ENCODE data around the gene SURF4.

The SURF4 gene

GRCh38 chr9:133415170-133415569 lies 39.3 kb upstream of the SURF4 start:
- H3K27me3 ChIP-seq (ENCODE audit: control insufficient read depth in 2 of 2, insufficient read depth in 2 of 2, low read length in 2 of 2): no peaks in the 10 kb centered on the region
- H3K9ac ChIP-seq (ENCODE audit: low read depth in 1 of 2, low read length in 2 of 2): no peak overlapping the region
- no peak overlapping the region for H3K27ac ChIP-seq (ENCODE audit: low read depth in 2 of 2, low read length in 2 of 2)
- H3K36me3 ChIP-seq (ENCODE audit: control insufficient read depth in 2 of 2, insufficient read depth in 2 of 2, low read length in 2 of 2): peaks cover 34 to 42% of the 10 kb centered on the region in 2 donors
- no peak overlapping the region for H3K4me3 ChIP-seq (ENCODE audit: low read length in 2 of 2)
- H3K9me3 ChIP-seq (ENCODE audit: control insufficient read depth in 2 of 2, low read length in 2 of 2): no peaks in the 10 kb centered on the region
- H3K4me1 ChIP-seq (ENCODE audit: control insufficient read depth in 2 of 2, insufficient read depth in 2 of 2, low read length in 2 of 2): peaks cover 16 to 17% of the 10 kb centered on the region in 2 donors

- Histone ChIP-seq H3K36me3 (ENCODE audit: control insufficient read depth in 2 of 2, insufficient read depth in 2 of 2, low read length in 2 of 2) (peaks cover 52 to 69% of the 10 kb centered on the region in 2 donors), H3K4me1 (ENCODE audit: control insufficient read depth in 2 of 2, insufficient read depth in 2 of 2, low read length in 2 of 2) (no peaks in the 10 kb centered on the region)
Measured at GRCh38 chr9:133408042-133408441, 32.2 kb upstream of the SURF4 start.

GRCh38 chr9:133406480-133407307 lies 30.8 kb upstream of the SURF4 start:
- Histone ChIP-seq H3K27ac (ENCODE audit: low read depth in 2 of 2, low read length in 2 of 2) (no peak overlapping the region), H3K9me3 (ENCODE audit: control insufficient read depth in 2 of 2, low read length in 2 of 2) (no peaks in the 10 kb centered on the region), H3K4me1 (ENCODE audit: control insufficient read depth in 2 of 2, insufficient read depth in 2 of 2, low read length in 2 of 2) (no peaks in the 10 kb centered on the region), H3K27me3 (ENCODE audit: control insufficient read depth in 2 of 2, insufficient read depth in 2 of 2, low read length in 2 of 2) (no peaks in the 10 kb centered on the region), H3K36me3 (ENCODE audit: control insufficient read depth in 2 of 2, insufficient read depth in 2 of 2, low read length in 2 of 2) (peaks cover 43 to 57% of the 10 kb centered on the region in 2 donors), H3K9ac (ENCODE audit: low read depth in 1 of 2, low read length in 2 of 2) (no peak overlapping the region), H3K4me3 (ENCODE audit: low read length in 2 of 2) (no peak overlapping the region)

More at GRCh38 chr9:133408042-133408441, 32.2 kb upstream of the SURF4 start:
- no peaks in the 10 kb centered on the region for H3K9me3 ChIP-seq (ENCODE audit: control insufficient read depth in 2 of 2, low read length in 2 of 2)
- no peak overlapping the region for H3K4me3 ChIP-seq (ENCODE audit: low read length in 2 of 2)
- no peak overlapping the region for H3K27ac ChIP-seq (ENCODE audit: low read depth in 2 of 2, low read length in 2 of 2)
- no peak overlapping the region for H3K9ac ChIP-seq (ENCODE audit: low read depth in 1 of 2, low read length in 2 of 2)
- no peaks in the 10 kb centered on the region for H3K27me3 ChIP-seq (ENCODE audit: control insufficient read depth in 2 of 2, insufficient read depth in 2 of 2, low read length in 2 of 2)

GRCh38 chr9:133405508-133406438 lies 29.9 kb upstream of the SURF4 start:
- no peak overlapping the region for H3K9ac ChIP-seq (ENCODE audit: low read depth in 1 of 2, low read length in 2 of 2)
- no peak overlapping the region for H3K27ac ChIP-seq (ENCODE audit: low read depth in 2 of 2, low read length in 2 of 2)
- no peaks in the 10 kb centered on the region for H3K27me3 ChIP-seq (ENCODE audit: control insufficient read depth in 2 of 2, insufficient read depth in 2 of 2, low read length in 2 of 2)
- H3K36me3 ChIP-seq (ENCODE audit: control insufficient read depth in 2 of 2, insufficient read depth in 2 of 2, low read length in 2 of 2): peaks cover 39 to 49% of the 10 kb centered on the region in 2 donors
- no peak overlapping the region for H3K4me3 ChIP-seq (ENCODE audit: low read length in 2 of 2)
- no peaks in the 10 kb centered on the region for H3K4me1 ChIP-seq (ENCODE audit: control insufficient read depth in 2 of 2, insufficient read depth in 2 of 2, low read length in 2 of 2)
- H3K9me3 ChIP-seq (ENCODE audit: control insufficient read depth in 2 of 2, low read length in 2 of 2): no peaks in the 10 kb centered on the region

GRCh38 chr9:133404454-133405002 lies 28.7 kb upstream of the SURF4 start:
- H3K36me3 ChIP-seq (ENCODE audit: control insufficient read depth in 2 of 2, insufficient read depth in 2 of 2, low read length in 2 of 2): peaks cover 27 to 37% of the 10 kb centered on the region in 2 donors
- no peak overlapping the region for H3K9ac ChIP-seq (ENCODE audit: low read depth in 1 of 2, low read length in 2 of 2)
- H3K27ac ChIP-seq (ENCODE audit: low read depth in 2 of 2, low read length in 2 of 2): no peak overlapping the region

GRCh38 chr9:133403766-133404453 lies 28.1 kb upstream of the SURF4 start:
- Histone ChIP-seq H3K9me3 (ENCODE audit: control insufficient read depth in 2 of 2, low read length in 2 of 2) (no peaks in the 10 kb centered on the region), H3K4me1 (ENCODE audit: control insufficient read depth in 2 of 2, insufficient read depth in 2 of 2, low read length in 2 of 2) (no peaks in the 10 kb centered on the region), H3K4me3 (ENCODE audit: low read length in 2 of 2) (no peak overlapping the region), H3K36me3 (ENCODE audit: control insufficient read depth in 2 of 2, insufficient read depth in 2 of 2, low read length in 2 of 2) (peaks cover 24 to 37% of the 10 kb centered on the region in 2 donors), H3K27ac (ENCODE audit: low read depth in 2 of 2, low read length in 2 of 2) (no peak overlapping the region), H3K27me3 (ENCODE audit: control insufficient read depth in 2 of 2, insufficient read depth in 2 of 2, low read length in 2 of 2) (no peaks in the 10 kb centered on the region), H3K9ac (ENCODE audit: low read depth in 1 of 2, low read length in 2 of 2) (no peak overlapping the region)

More at GRCh38 chr9:133404454-133405002, 28.7 kb upstream of the SURF4 start:
- Histone ChIP-seq H3K4me3 (ENCODE audit: low read length in 2 of 2) (no peak overlapping the region), H3K27me3 (ENCODE audit: control insufficient read depth in 2 of 2, insufficient read depth in 2 of 2, low read length in 2 of 2) (no peaks in the 10 kb centered on the region), H3K9me3 (ENCODE audit: control insufficient read depth in 2 of 2, low read length in 2 of 2) (no peaks in the 10 kb centered on the region), H3K4me1 (ENCODE audit: control insufficient read depth in 2 of 2, insufficient read depth in 2 of 2, low read length in 2 of 2) (no peaks in the 10 kb centered on the region)

- Histone ChIP-seq H3K27ac (ENCODE audit: low read depth in 2 of 2, low read length in 2 of 2) (no peak overlapping the region), H3K9ac (ENCODE audit: low read depth in 1 of 2, low read length in 2 of 2) (no peak overlapping the region), H3K4me1 (ENCODE audit: control insufficient read depth in 2 of 2, insufficient read depth in 2 of 2, low read length in 2 of 2) (no peaks in the 10 kb centered on the region), H3K27me3 (ENCODE audit: control insufficient read depth in 2 of 2, insufficient read depth in 2 of 2, low read length in 2 of 2) (no peaks in the 10 kb centered on the region), H3K4me3 (ENCODE audit: low read length in 2 of 2) (no peak overlapping the region), H3K36me3 (ENCODE audit: control insufficient read depth in 2 of 2, insufficient read depth in 2 of 2, low read length in 2 of 2) (peaks cover 17 to 27% of the 10 kb centered on the region in 2 donors), H3K9me3 (ENCODE audit: control insufficient read depth in 2 of 2, low read length in 2 of 2) (no peaks in the 10 kb centered on the region)
Measured at GRCh38 chr9:133402689-133403088, 26.8 kb upstream of the SURF4 start.

GRCh38 chr9:133401588-133401987 lies 25.7 kb upstream of the SURF4 start:
- Histone ChIP-seq H3K27ac (ENCODE audit: low read depth in 2 of 2, low read length in 2 of 2) (no peak overlapping the region), H3K9ac (ENCODE audit: low read depth in 1 of 2, low read length in 2 of 2) (no peak overlapping the region), H3K9me3 (ENCODE audit: control insufficient read depth in 2 of 2, low read length in 2 of 2) (no peaks in the 10 kb centered on the region), H3K4me3 (ENCODE audit: low read length in 2 of 2) (no peak overlapping the region), H3K36me3 (ENCODE audit: control insufficient read depth in 2 of 2, insufficient read depth in 2 of 2, low read length in 2 of 2) (peaks cover 11 to 17% of the 10 kb centered on the region in 2 donors), H3K4me1 (ENCODE audit: control insufficient read depth in 2 of 2, insufficient read depth in 2 of 2, low read length in 2 of 2) (no peaks in the 10 kb centered on the region), H3K27me3 (ENCODE audit: control insufficient read depth in 2 of 2, insufficient read depth in 2 of 2, low read length in 2 of 2) (peaks cover 5 to 8% of the 10 kb centered on the region in 2 donors)

- Histone ChIP-seq H3K27me3 (ENCODE audit: control insufficient read depth in 2 of 2, insufficient read depth in 2 of 2, low read length in 2 of 2) (peaks cover 5 to 8% of the 10 kb centered on the region in 2 donors), H3K4me3 (ENCODE audit: low read length in 2 of 2) (no peak overlapping the region), H3K9me3 (ENCODE audit: control insufficient read depth in 2 of 2, low read length in 2 of 2) (no peaks in the 10 kb centered on the region), H3K4me1 (ENCODE audit: control insufficient read depth in 2 of 2, insufficient read depth in 2 of 2, low read length in 2 of 2) (no peaks in the 10 kb centered on the region), H3K27ac (ENCODE audit: low read depth in 2 of 2, low read length in 2 of 2) (no peak overlapping the region), H3K36me3 (ENCODE audit: control insufficient read depth in 2 of 2, insufficient read depth in 2 of 2, low read length in 2 of 2) (peaks cover 1 to 6% of the 10 kb centered on the region in 2 donors), H3K9ac (ENCODE audit: low read depth in 1 of 2, low read length in 2 of 2) (no peak overlapping the region)
Measured at GRCh38 chr9:133400292-133400691, 24.4 kb upstream of the SURF4 start.
